ENCODE data around the gene CBS. TPM values are rescaled to one million over a fixed set of nuclear protein-coding genes. Genes with fewer than 3 reads are reported as not detected.

CBS gene
- polyA plus RNA-seq, 2 of the 4 experiments (the other 2 are of a cell fraction): 13.7 to 38.3 TPM

DNA sequence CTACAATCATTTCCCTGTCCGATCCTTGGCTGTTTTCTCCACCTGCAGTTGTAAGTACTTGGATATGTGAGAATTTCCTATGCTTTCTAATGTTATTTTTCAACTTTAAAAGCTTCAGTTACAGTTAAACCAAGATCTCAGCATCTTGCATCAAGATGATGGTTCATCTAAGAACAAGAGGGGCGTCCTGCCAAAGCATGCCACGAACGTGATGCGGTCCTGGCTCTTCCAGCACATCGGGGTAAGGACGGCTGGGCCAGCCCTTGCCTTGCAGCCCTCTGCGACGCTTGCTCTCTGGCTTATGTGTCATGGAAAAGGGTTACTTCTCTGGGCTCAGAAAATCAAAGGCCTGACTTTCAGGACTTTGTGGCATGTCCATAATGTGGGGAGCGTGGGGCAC lies 54.4 kb downstream of the CBS start:
- 87% methylated on average over 10 of the region's 10 CpGs for WGBS (ENCODE audit: missing lambda C conversion rate)
- Histone ChIP-seq H3K9me3 (no peaks in the 10 kb centered on the region), H3K4me3 (no peak overlapping the region), H3K4me2 (no peak overlapping the region), H3K27ac (no peak overlapping the region), H3K4me1 (no peaks in the 10 kb centered on the region)
- ATAC-seq: no peak
- POLR2A ChIA-PET: no interaction called here
- DNase-seq (ENCODE audit: low read depth in 1 of 2, low spot score in 1 of 2): no peak
- TF ChIP-seq NPAS2 (CRISPR knock-in tag; IDR thresholded peaks at IDR 0.05; ENCODE audit: borderline replicate concordance) (no peak), ESRRA (IDR thresholded peaks at IDR 0.05; ENCODE audit: borderline replicate concordance, low read length) (no peak), CEBPB (IDR thresholded peaks at IDR 0.05) (no peak), FOXS1 (CRISPR knock-in tag; IDR thresholded peaks at IDR 0.05) (no peak), FOSL2 (IDR thresholded peaks at IDR 0.05) (no peak), FOSL2 (CRISPR knock-in tag; IDR thresholded peaks at IDR 0.05) (no peak), CBX2 (IDR thresholded peaks at IDR 0.05; ENCODE audit: borderline replicate concordance, low read depth) (no peak)
- TF ChIP-seq, protein P1, sequence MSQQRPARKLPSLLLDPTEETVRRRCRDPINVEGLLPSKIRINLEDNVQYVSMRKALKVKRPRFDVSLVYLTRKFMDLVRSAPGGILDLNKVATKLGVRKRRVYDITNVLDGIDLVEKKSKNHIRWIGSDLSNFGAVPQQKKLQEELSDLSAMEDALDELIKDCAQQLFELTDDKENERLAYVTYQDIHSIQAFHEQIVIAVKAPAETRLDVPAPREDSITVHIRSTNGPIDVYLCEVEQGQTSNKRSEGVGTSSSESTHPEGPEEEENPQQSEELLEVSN (IDR thresholded peaks at IDR 0.05; ENCODE audit: borderline replicate concordance, low read depth): no peak
- TF ChIP-seq, protein P2, sequence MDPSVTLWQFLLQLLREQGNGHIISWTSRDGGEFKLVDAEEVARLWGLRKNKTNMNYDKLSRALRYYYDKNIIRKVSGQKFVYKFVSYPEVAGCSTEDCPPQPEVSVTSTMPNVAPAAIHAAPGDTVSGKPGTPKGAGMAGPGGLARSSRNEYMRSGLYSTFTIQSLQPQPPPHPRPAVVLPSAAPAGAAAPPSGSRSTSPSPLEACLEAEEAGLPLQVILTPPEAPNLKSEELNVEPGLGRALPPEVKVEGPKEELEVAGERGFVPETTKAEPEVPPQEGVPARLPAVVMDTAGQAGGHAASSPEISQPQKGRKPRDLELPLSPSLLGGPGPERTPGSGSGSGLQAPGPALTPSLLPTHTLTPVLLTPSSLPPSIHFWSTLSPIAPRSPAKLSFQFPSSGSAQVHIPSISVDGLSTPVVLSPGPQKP (IDR thresholded peaks at IDR 0.05; ENCODE audit: low read depth, low read length): no peak
- TF ChIP-seq, protein P3, sequence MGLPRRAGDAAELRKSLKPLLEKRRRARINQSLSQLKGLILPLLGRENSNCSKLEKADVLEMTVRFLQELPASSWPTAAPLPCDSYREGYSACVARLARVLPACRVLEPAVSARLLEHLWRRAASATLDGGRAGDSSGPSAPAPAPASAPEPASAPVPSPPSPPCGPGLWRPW (IDR thresholded peaks at IDR 0.05): no peak
- CTCF ChIA-PET: no interaction called here
- no peak for FAIRE-seq

DNA sequence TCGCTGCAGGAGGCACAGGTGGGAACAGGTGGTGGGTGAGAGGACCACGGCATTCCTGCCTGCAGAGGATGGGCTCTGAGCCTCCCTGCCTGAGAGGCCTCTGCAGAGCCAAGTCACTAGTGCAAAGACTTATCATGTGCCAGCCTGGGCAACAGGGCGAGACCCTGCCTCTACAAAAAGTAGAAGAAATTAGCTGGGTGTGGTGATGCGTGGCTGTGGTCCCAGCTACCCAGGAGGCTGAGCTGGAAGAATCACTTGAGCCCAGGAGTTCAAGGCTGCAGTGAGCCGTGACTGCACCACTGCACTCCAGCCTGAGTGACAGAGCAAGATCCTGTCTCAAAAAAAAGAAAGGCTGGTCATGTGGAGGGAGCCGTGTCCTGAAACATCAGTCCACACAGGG lies 54.9 kb downstream of the CBS start:
- DNase-seq (ENCODE audit: low read depth in 1 of 2, low spot score in 1 of 2): no peak
- Histone ChIP-seq H3K4me2 (no peak overlapping the region), H3K27ac (no peak overlapping the region), H3K4me1 (no peaks in the 10 kb centered on the region), H3K4me3 (no peak overlapping the region), H3K9me3 (no peaks in the 10 kb centered on the region)
- WGBS (ENCODE audit: missing lambda C conversion rate): 90% methylated on average over 6 of the region's 6 CpGs
- POLR2A ChIA-PET: no interaction called here
- FAIRE-seq: no peak
- TF ChIP-seq JUNB (IDR thresholded peaks at IDR 0.05) (no peak), ESRRA (IDR thresholded peaks at IDR 0.05; ENCODE audit: borderline replicate concordance, low read length) (no peak), NR3C1 (IDR thresholded peaks at IDR 0.05) (no peak)
- no peak for ATAC-seq
- CTCF ChIA-PET: no interaction called here

DNA sequence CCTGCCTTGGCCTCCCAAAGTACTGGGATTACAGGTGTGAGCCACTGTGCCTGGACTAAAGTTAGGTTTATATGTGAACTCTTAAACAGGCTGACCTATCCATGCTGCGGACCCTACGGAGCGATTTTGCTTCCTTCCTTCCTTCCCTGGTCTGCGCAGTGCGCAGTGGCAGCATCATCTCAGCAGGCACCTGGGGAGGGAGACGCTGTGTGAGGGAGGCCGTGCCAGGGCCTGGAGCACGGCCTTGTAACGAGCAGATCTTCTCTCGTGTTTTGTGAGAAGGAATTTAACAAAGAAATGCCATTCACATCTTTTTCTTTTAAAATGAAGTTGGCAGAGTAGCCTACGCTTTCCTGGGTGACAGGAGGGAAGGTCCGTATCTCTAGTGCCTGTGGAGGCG lies 55.5 kb downstream of the CBS start:
- no peak for FAIRE-seq
- CTCF ChIA-PET: no interaction called here
- 93% methylated on average over 13 of the region's 13 CpGs for WGBS (ENCODE audit: missing lambda C conversion rate)

More for the DNA sequence above, 55.5 kb downstream of the CBS start:
- DNase-seq (ENCODE audit: low read depth in 1 of 2, low spot score in 1 of 2) (no peak), ATAC-seq (no peak)
- POLR2A ChIA-PET: no interaction called here
- TF ChIP-seq, protein P3 (IDR thresholded peaks at IDR 0.05): no peak
- TF ChIP-seq EHMT2 (IDR thresholded peaks at IDR 0.05; ENCODE audit: low read depth) (no peak), SREBF2 (IDR thresholded peaks at IDR 0.05) (no peak), CBX8 (IDR thresholded peaks at IDR 0.05) (no peak), CHD2 (IDR thresholded peaks at IDR 0.05; ENCODE audit: low read length, partially characterized antibody) (no peak), MYC (IDR thresholded peaks at IDR 0.05; ENCODE audit: borderline replicate concordance, low read length) (no peak), FOSB (CRISPR knock-in tag; IDR thresholded peaks at IDR 0.05) (no peak), CBX2 (IDR thresholded peaks at IDR 0.05; ENCODE audit: borderline replicate concordance, low read depth) (no peak), RFX5 (IDR thresholded peaks at IDR 0.05) (no peak), EP300 (IDR thresholded peaks at IDR 0.05) (no peak), TP53 (CRISPR knock-in tag; IDR thresholded peaks at IDR 0.05) (no peak)
- TF ChIP-seq, protein P4, sequence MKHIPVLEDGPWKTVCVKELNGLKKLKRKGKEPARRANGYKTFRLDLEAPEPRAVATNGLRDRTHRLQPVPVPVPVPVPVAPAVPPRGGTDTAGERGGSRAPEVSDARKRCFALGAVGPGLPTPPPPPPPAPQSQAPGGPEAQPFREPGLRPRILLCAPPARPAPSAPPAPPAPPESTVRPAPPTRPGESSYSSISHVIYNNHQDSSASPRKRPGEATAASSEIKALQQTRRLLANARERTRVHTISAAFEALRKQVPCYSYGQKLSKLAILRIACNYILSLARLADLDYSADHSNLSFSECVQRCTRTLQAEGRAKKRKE (CRISPR knock-in tag; IDR thresholded peaks at IDR 0.05; ENCODE audit: low read depth): no peak
- TF ChIP-seq, protein P1 (IDR thresholded peaks at IDR 0.05; ENCODE audit: borderline replicate concordance, low read depth): no peak
- H3K4me1 ChIP-seq: no peaks in the 10 kb centered on the region
- no peak overlapping the region for H3K27ac ChIP-seq
- no peaks in the 10 kb centered on the region for H3K9me3 ChIP-seq
- H3K4me3 ChIP-seq: no peak overlapping the region
- H3K4me2 ChIP-seq: no peak overlapping the region

Data from A549 (cell line).